Spleen (tissue), 11 donors: ENCODE data around the gene NKIRAS1. TPM values are rescaled to one million over a fixed set of nuclear protein-coding genes. Genes with fewer than 3 reads are reported as not detected.
A peak's percentile ranks its signal among the peaks of the same experiment; 100 is the strongest.
"Not testable (repeated sequence)": the region's sequence is repeated elsewhere in the genome, so short reads cannot be mapped to it uniquely, and the experiment has no call there.

Experiments used
- DNase-seq: peaks from one replicate; pipeline ENCODE4 v3.0.0-alpha.2; 2020
- H3K27ac ChIP-seq, 8 donors: fragments of 200-600 bp; sonication (generic) in 7 of 8; 1 replicate in 4 of 8; 2 replicates in 4 of 8; pipeline versions ENCODE4 v1.5.0 to v1.8.0; 2016 to 2021; ENCODE audit warnings: inconsistent platforms in 4 of 8, mild to moderate bottlenecking in 4 of 8, moderate library complexity in 1 of 8
- H3K27me3 ChIP-seq, 7 donors: fragments of 200-600 bp; sonication (generic) in 6 of 7; replicated peaks in 1 of 7; 1 replicate in 4 of 7; 2 replicates in 3 of 7; pipeline versions ENCODE4 v1.5.0 to v1.8.0; 2016 to 2021; ENCODE audit warnings: inconsistent platforms in 3 of 7, mild to moderate bottlenecking in 1 of 7
- H3K36me3 ChIP-seq, 6 donors: fragments of 200-600 bp; sonication (generic) in 5 of 6; 1 replicate in 4 of 6; 2 replicates in 2 of 6; pipeline versions ENCODE4 v1.5.0 to v1.8.0; 2016 to 2021; ENCODE audit warnings: inconsistent platforms in 2 of 6
- H3K4me1 ChIP-seq, 6 donors: fragments of 200-600 bp; sonication (generic) in 5 of 6; 1 replicate in 3 of 6; 2 replicates in 3 of 6; pipeline versions ENCODE4 v1.5.0 to v1.8.0; 2016 to 2021; ENCODE audit warnings: inconsistent platforms in 3 of 6
- H3K4me3 ChIP-seq, 8 donors: fragments of 200-600 bp; sonication (generic) in 7 of 8; 1 replicate in 4 of 8; 2 replicates in 4 of 8; pipeline versions ENCODE4 v1.5.0 to v1.8.0; 2016 to 2021; ENCODE audit warnings: inconsistent platforms in 4 of 8, mild to moderate bottlenecking in 4 of 8, moderate library complexity in 2 of 8
- H3K9me3 ChIP-seq, 8 donors: fragments of 200-600 bp; sonication (generic) in 7 of 8; 1 replicate in 4 of 8; 2 replicates in 4 of 8; pipeline versions ENCODE4 v1.5.0 to v1.8.0; 2016 to 2021; ENCODE audit warnings: inconsistent platforms in 4 of 8
- POLR2A ChIP-seq, 3 donors: fragments of 450-650 bp; IDR thresholded peaks; one replicate each; pipeline ENCODE4 v1.5.1; 2017; ENCODE audit warnings: antibody characterized with exemption in 3 of 3, mild to moderate bottlenecking in 1 of 3
- POLR2AphosphoS5 ChIP-seq, 3 donors: sonication (generic); formaldehyde crosslinking; IDR thresholded peaks; one replicate each; pipeline ENCODE4 v1.5.1; 2017; ENCODE audit warnings: antibody characterized with exemption in 3 of 3
- WGBS, 5 donors: extraction: QIAGEN DNeasy Blood & Tissue Kit in 3 of 5; methylation state at CpG; one replicate each; pipeline versions ENCODE4 v1.1.5 to v1.1.7; 2013 to 2018; 5-methylcytosine and 5-hydroxymethylcytosine counted together
- intact Hi-C: fragments of 100-400 bp; cut with DNase I; formaldehyde crosslinking; loops from one replicate; pipeline ENCODE4 v1.15.0; 2023; ENCODE audit warnings: low total_unique reads
- polyA plus RNA-seq, 3 donors: library from polyadenylated mRNA; stranded (reverse); fragments of 200-250 nt; gene quantifications; one replicate each; pipeline ENCODE4 v1.2.1, GENCODE V29; 2013
- total RNA-seq, 7 donors: library from RNA; depleted of rRNA in 3 of 7; stranded (reverse); fragments of >200 nt in 3 of 7; fragmentation: NEBNext Ultra II Directional in 4 of 7; extraction: Animal tissue kit (Norgen Biotek cat#: 25700) in 4 of 7; gene quantifications; one replicate each; pipeline versions ENCODE4 v1.1.0 to v1.2.1, GENCODE V29; 2016 to 2021
- TF ChIP-seq, protein P1 (sequence below), 11 experiments: fragments of 200-600 bp in 7 of 11; fragments of 450-650 bp in 4 of 11; sonication (generic) in 4 of 11; IDR thresholded peaks in 8 of 11; conservative IDR thresholded peaks in 3 of 11; 1 replicate in 7 of 11; 2 replicates in 4 of 11; pipeline versions ENCODE4 v1.4.0 to v1.8.0; 2016 to 2021; ENCODE audit warnings: antibody characterized with exemption in 11 of 11, inconsistent platforms in 4 of 11, mild to moderate bottlenecking in 1 of 11
- donor health status: healthy with polysubstance abuse.
- donor health status: DM: no; HTN: no; CAD: no; lungs with moderate emphysema.
- donor health status: DM: no; HTN: no; CAD: no.
- donor health status: Bipolar disorder and iron deficiency.
- donor health status: healthy.
- donor health status: DM: no; HTN: no; CAD: no.
- donor health status: DM: yes; HTN: yes; CAD: no.

The NKIRAS1 gene
- total and polyA plus RNA-seq, 10 donors, result 3.5 to 14.2 (median 8.9) TPM

DNA sequence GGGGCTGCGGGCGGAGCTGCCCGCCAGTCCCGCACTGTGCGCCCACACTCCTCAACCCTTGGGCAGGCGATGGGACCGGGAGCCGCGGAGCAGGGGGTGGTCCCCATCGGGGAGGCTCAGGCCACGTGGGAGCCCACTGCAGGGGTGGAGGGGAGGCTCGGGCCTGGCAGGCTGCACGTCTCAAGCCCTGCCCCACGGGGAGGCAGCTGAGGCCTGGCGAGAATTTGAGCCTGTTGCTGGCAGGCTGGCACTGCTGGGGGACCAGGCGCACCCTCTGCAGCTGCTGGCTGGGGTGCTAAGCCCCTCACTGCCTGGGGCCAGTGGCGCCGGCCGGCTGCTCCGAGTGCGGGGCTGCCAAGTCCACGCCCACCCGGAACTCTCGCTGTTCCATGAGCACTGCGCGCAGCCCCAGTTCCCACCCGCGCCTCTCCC, 34.3 kb downstream of the NKIRAS1 start:
- Histone ChIP-seq H3K27me3 (no peaks in the 10 kb centered on the region), H3K9me3 (no peaks in the 10 kb centered on the region), H3K4me1 (peaks cover 3 to 44% (median 20%) of the 10 kb centered on the region in 6 donors), H3K27ac (no peak overlapping the region), H3K36me3 (peaks cover 0 to 27% (median 0%) of the 10 kb centered on the region in 6 donors), H3K4me3 (no peak overlapping the region)
- TF ChIP-seq, protein P1, sequence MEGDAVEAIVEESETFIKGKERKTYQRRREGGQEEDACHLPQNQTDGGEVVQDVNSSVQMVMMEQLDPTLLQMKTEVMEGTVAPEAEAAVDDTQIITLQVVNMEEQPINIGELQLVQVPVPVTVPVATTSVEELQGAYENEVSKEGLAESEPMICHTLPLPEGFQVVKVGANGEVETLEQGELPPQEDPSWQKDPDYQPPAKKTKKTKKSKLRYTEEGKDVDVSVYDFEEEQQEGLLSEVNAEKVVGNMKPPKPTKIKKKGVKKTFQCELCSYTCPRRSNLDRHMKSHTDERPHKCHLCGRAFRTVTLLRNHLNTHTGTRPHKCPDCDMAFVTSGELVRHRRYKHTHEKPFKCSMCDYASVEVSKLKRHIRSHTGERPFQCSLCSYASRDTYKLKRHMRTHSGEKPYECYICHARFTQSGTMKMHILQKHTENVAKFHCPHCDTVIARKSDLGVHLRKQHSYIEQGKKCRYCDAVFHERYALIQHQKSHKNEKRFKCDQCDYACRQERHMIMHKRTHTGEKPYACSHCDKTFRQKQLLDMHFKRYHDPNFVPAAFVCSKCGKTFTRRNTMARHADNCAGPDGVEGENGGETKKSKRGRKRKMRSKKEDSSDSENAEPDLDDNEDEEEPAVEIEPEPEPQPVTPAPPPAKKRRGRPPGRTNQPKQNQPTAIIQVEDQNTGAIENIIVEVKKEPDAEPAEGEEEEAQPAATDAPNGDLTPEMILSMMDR (IDR thresholded peaks at IDR 0.05 in 8 of 11, conservative IDR thresholded peaks at IDR 0.05 in 3 of 11), result no peak
- TF ChIP-seq POLR2A (IDR thresholded peaks at IDR 0.05) (no peak), POLR2AphosphoS5 (IDR thresholded peaks at IDR 0.05) (peak in 2 of 3 donors; percentile 22 to 57)
- WGBS, 5 donors, result 97 to 98% (median 97%) methylated on average over 23 to 28 of the region's 28 CpGs
- intact Hi-C loops, result no loop called here
- no peak for DNase-seq

DNA sequence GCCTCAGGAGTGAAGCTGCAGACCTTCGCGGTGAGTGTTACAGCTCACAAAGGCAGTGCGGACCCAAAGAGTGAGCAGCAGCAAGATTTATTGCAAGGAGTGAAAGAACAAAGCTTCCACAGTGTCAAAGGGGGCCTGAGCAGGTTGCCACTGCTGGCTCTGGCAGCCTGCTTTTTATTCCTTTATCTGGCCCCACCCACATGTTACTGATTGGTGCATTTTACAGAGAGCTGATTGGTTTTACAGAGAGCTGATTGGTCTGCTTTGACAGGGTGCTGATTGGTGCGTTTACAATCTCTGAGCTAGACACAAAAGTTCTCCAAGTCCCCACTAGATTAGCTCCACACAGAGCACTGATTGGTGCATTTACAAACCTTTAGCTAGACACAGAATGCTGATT, 34.8 kb downstream of the NKIRAS1 start:
- DNase-seq, H3K9me3 ChIP-seq, H3K4me3 ChIP-seq, H3K27me3 ChIP-seq, H3K27ac ChIP-seq, intact Hi-C loops: not testable (repeated sequence)
- Histone ChIP-seq H3K4me1 (peaks cover 3 to 49% (median 23%) of the 10 kb centered on the region in 6 donors), H3K36me3 (peaks cover 0 to 27% (median 0%) of the 10 kb centered on the region in 6 donors)
- 51 to 77% (median 66%) methylated on average over 4 of the region's 4 CpGs for WGBS, 5 donors

DNA sequence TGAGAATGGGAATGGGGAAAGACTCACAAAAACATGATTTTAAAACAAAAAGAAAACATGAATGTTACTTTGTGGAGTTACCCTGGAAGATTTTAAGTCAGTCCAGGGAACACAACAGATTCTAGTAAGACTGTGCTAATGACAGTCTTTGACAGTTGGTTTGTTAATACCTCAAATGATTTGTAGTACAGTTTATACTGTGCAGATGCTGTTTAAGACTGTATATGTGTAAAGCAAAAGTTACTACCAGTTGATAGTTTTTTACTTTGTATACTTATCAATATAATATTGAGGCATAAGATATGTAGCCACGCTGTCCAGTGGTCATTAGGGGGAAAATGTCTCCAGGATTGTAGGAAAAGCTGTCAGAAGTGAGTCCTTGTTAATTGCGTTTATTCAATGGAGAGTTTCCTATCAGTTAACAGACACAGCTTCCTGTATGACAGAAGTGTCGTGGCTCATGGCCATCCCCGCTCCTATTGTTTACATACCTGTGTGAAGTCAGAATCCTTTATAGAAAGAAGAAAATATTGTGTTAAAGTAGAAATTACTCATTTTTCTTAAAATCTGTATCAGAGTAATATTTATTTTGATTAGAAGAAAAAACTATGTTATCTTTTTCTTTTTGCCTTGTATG, 36.0 kb downstream of the NKIRAS1 start:
- 31 to 54% (median 35%) methylated on average over 4 of the region's 4 CpGs for WGBS, 5 donors
- DNase-seq, result no peak
- intact Hi-C loops, result no loop called here
- no peaks in the 10 kb centered on the region for H3K27me3 ChIP-seq
- H3K4me1 ChIP-seq, result peaks cover 3 to 60% (median 35%) of the 10 kb centered on the region in 6 donors
- no peak overlapping the region for H3K27ac ChIP-seq
- TF ChIP-seq POLR2A (IDR thresholded peaks at IDR 0.05) (no peak), POLR2AphosphoS5 (IDR thresholded peaks at IDR 0.05) (no peak)
- TF ChIP-seq, protein P1 (IDR thresholded peaks at IDR 0.05 in 8 of 11, conservative IDR thresholded peaks at IDR 0.05 in 3 of 11), result no peak
- no peaks in the 10 kb centered on the region for H3K9me3 ChIP-seq
- peaks cover 0 to 27% (median 0%) of the 10 kb centered on the region in 6 donors for H3K36me3 ChIP-seq
- H3K4me3 ChIP-seq, result no peak overlapping the region

DNA sequence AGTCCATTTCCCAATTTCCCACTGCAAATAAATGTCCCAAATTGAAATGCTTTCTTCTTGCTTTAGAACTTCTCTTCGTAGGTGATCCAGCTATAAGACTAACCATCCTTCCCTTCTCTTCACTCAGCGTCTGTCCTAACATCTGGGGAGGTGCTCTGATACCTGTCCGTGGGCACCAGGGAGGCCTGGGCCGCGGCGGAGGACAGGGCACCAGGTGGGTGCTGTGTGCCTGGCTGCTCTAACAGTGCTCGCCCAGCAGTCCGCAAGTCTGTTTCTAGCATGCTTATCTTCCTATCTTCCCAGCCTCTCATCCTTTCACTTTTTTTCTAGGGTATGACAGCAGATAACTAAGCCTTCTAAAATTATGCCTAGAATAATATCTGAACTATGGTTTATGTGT, 37.3 kb downstream of the NKIRAS1 start:
- Histone ChIP-seq H3K4me3 (no peak overlapping the region), H3K27me3 (no peaks in the 10 kb centered on the region), H3K27ac (no peak overlapping the region), H3K4me1 (peaks cover 6 to 65% (median 43%) of the 10 kb centered on the region in 6 donors), H3K36me3 (peaks cover 0 to 24% (median 0%) of the 10 kb centered on the region in 6 donors), H3K9me3 (no peaks in the 10 kb centered on the region)
- TF ChIP-seq POLR2AphosphoS5 (IDR thresholded peaks at IDR 0.05), result peak in 2 of 3 donors; percentile 17 to 37
- TF ChIP-seq, protein P1 (IDR thresholded peaks at IDR 0.05 in 8 of 11, conservative IDR thresholded peaks at IDR 0.05 in 3 of 11), result no peak
- intact Hi-C loops, result no loop called here
- 83 to 94% (median 92%) methylated on average over 8 of the region's 8 CpGs for WGBS, 5 donors
- DNase-seq, result no peak
